CD4-positive, alpha-beta T cell treated with Interleukin-17A for 4 hours (primary cell): ENCODE data around the gene DAAM1.

Source experiments
- DNase-seq: peaks from one replicate; pipeline ENCODE4 v3.0.0-alpha.2; 2020; ENCODE audit warnings: mixed read lengths

DAAM1 gene

DNA sequence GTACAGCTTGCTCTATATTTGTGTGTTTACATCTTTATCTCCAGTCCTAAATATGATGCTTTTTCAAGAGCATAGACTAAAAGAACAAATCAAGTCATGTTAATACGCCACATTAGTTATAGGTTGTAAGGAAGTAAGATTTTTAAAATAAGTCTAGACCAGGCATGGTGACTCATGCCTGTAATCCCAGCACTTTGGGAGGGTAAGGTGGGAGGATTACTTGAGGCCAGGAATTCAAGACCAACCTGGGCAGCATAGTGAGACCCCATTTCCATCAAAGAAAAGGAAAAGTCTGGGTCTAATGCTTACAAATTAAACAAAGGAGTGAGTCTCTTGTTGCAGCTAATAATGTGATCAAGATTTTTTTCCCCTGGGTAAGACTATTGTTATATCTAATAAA lies 157.9 kb downstream of the DAAM1 start:
- no peak for DNase-seq

DNA sequence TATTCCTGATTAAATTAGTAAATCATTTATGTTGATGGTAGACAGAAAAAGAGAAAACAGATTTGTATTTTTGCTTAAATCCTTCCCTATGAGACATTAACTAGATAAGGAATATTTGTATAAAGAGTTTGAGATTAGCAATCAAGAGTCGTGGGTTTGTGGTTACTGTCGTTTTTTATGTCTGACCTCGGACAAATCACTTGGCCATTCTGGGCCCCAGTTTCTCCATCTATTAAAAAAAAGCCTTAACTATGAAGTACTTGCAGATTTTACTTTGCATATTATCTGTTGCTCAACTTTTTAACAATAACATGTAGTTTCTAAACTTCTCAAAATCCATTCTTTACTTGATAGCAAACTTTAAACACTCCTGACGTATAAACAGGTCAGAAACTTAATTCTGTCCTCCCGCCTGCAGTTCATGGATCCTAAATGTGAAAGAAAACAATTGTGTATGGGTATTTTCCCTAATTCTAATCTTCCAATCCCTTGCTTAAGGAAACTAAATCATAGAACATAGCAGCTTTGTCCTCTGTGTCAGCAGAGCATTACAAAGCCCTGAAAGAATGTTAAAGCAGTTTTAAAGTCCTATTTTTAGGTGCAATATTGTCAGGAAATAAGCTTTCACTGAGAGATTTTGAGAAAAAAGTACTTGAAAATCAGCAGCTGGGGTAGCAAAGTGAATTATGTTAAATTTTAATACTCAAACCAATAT lies 158.5 kb downstream of the DAAM1 start:
- DNase-seq: no peak

DNA sequence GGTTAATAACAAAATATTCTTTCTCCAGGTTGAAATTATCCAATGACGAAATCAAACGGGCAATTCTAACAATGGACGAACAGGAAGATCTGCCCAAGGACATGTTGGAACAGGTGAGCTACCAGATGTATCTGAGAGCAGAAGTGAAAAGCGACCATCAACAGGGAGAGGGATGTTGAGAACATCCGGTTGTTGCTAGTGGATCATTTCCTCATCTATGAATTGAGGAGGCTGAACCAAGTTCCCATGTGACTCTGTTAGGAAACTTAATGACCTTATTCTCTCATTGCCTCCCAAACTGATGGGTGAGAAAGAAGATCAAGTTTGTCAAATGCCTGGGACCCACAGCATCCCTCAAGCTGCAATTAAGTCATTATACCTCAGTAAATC lies 159.0 kb downstream of the DAAM1 start:
- no peak for DNase-seq

DNA sequence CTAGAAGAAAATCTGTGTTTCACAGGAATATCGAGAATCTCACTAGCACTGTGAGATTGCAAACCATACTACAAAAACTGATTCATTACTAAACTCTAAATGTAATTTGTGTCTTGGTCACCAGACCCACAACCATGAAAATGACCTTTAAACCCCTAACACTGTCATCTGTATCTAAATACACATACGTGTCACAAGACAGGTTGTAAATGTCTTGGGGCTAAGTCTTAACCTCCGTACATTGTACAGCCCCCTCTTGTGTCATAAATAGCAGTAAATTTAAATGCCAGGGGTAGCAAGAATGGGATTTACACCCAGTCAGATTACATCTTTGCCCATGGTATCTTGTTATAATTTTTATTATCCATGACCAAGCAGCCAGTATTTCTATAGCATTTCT lies 159.4 kb downstream of the DAAM1 start:
- DNase-seq: no peak

DNA sequence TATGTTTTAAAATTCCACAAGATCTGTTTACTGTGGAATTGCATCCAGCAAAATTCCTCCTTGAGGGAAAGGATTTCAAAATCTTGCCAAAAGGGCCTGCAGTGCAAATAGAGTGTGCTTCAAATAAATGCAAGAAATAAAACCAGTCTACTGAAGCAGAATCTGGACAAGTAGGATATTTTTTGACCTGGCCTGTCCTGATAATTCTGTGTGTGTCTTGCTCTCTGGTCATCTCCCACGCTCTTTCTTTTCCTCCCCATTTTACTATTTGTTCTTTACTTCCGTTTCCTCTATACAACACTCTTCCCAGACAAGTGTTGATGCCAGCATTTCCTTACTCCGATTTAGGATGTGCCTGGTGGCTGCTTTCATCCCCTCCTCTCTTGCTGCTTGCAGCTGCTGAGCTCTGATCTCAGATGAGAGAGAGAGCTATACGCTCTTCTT lies 160.8 kb downstream of the DAAM1 start:
- DNase-seq: no peak

DNA sequence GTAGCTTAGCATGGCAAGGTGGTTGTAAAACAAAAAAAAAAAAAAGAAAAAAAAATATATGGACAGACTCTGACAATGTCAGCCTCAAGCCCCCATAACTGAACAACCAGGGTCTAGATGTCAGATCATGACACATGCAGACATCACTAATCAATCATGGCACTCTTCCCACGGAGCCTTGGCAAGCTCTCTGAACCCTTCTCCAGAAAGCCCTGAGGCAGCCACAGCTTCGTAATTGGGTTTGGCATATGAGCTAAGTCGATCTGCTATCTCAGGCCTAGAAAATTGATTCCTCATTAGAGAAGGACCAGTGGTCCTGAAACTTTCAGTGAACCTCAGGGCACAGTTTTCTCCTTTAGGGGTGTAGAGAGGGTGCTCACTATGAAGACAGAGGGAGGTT lies 164.5 kb downstream of the DAAM1 start:
- DNase-seq: no peak

DNA sequence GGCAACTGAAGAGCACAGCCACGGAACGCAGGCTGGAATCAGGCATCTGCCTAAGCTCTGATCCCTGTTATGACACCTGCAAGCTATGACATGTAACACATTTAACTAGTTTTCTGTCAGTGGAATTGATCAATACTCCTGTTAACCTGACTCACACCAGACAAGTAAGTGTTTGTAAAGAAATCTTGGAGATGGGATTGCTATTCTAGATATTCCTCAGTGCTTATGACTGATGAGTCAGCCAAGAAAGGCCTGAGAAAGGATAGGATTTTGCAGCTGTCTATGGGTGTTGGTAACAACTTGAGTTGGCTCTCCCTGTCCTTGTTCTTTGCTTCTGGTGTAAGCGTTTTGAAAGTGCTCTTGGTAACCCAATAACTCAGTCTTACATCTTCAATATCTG lies 166.2 kb downstream of the DAAM1 start:
- DNase-seq: no peak

DNA sequence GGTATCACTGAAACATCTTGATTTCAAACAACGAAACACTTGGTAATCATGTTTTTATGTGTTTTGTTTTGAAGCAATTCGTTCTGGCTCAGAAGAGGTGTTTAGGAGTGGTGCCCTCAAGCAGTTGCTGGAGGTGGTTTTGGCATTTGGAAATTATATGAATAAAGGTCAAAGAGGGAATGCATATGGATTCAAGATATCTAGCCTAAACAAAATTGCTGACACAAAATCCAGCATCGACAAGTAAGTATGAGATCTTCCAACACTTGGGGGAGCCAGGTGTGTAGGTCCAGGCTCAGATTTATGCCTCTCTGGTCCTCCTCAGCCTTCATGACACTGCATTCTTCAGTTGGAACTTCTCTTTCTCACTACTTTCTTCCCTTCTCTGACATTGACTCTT lies 166.6 kb downstream of the DAAM1 start:
- DNase-seq: no peak

DNA sequence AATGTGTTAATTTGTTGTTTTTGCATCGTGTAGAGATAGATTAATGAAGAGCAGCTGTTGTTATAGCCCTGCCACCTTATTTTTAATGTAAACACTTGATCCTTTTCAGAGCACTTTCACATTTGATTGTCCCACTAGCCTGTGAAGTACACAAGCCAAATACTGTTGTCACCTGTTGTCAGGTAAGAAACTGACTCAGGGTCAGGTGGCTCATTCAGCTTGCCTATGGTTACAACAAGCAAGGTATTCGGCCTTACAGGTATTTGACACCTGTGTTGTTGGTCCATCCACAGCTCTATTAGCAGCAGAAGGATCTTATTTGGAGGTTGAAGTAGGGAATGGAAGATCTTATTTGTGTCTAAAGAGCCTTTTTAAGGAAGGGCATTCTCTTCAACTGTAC lies 167.8 kb downstream of the DAAM1 start:
- DNase-seq: no peak

DNA sequence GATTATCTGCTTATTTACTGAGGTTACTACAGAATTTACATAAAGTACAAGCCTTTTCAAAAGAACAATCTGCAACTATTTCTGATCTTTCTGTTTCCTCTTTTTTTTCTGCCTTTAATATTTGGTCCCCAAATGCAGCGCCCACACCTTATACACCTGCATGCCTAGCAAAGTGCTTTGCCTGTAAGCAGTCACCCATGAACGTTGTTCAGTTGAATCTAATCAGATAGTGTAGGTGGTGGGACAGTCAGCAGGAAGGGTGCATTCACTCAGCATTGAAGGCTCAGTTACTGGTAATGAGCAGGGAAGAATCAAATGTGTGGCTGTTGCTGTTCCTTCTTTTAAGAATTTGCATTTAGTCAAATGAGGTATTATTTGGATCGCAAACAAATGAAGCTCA lies 168.3 kb downstream of the DAAM1 start:
- no peak for DNase-seq

DNA sequence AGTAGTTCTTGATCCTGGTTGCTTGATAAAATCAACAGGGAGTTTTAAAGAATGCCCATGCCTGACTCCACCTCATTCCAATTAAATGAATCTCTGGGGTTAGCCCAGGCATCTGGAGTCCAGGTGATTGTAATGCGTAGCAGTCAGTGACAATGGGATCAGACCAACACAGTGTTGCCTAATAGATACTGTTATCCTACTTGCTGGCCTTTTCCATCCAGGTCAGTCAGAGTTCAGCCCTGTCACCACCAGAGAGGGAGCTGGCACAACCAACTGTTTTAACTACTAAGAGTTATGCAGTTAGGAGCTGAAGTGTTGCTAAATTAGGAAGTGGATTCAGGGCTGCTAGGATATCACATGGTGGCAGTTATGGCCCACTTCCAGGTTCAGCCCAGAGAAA lies 169.6 kb downstream of the DAAM1 start:
- no peak for DNase-seq

DNA sequence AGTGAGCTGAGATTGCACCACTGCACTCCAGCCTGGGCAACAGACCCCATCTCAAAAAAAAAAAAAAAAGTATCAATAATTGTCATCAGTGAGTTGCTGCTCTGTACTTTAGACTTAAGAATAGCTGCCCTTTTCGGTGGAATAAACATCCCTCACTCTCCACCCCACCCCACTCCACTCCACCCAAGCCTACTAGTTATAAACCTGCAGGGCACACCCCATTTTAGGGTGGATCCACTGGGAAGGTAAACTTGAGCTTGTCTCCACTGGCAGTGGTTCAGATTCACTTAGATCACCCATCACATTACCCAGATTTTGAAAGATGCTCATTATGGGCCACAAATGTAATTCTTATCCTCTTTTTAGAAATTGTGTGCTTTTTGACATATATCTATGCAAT lies 170.3 kb downstream of the DAAM1 start:
- no peak for DNase-seq

DNA sequence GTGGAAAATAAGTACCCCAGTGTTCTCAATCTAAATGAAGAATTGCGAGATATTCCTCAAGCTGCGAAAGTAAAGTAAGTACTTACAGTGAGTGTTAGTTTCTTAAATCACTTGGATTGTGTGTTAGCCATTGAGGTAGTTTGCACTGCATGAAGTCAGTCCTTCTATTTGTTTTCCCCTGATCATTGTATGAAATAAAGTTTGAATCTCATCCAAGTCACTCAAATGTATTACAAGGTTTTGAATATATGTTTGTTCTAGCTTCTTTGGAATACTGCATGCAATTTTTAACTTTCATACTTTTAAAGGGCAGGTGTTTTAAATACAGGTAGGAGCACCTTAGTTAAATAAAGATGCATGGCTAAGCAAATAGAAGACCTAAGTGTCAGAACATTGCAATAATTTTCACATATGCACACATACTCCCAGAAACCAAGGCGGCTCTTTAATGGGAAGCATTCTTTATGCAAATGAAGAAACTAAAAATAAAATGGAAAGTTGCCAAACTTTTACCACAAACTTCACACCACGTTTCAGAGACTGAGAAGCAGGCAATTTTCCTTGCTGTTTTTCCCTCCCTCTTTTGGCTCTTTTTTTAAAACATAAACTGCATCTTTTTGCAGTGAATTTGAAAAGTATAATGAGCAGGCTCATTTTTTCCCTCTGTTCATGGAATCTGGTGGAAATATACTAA lies 171.1 kb downstream of the DAAM1 start:
- no peak for DNase-seq

DNA sequence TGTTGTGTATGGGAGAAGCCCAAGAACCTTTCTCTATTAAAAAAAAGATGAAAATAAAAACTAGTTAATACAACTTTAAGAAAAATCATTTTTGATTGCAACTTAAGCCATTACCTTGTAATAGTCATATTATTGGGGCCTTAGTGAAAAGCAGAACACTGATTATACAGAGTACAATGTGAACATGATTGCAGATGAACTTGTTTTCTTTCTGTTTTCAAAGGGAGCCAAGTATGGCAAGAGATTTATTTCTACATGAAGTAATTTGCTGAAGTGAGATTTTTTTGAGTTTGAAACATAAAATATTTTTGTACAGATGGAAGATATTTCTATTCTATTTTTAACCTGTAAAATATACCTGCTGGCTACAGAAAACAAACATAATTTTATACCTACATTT lies 171.8 kb downstream of the DAAM1 start:
- no peak for DNase-seq

DNA sequence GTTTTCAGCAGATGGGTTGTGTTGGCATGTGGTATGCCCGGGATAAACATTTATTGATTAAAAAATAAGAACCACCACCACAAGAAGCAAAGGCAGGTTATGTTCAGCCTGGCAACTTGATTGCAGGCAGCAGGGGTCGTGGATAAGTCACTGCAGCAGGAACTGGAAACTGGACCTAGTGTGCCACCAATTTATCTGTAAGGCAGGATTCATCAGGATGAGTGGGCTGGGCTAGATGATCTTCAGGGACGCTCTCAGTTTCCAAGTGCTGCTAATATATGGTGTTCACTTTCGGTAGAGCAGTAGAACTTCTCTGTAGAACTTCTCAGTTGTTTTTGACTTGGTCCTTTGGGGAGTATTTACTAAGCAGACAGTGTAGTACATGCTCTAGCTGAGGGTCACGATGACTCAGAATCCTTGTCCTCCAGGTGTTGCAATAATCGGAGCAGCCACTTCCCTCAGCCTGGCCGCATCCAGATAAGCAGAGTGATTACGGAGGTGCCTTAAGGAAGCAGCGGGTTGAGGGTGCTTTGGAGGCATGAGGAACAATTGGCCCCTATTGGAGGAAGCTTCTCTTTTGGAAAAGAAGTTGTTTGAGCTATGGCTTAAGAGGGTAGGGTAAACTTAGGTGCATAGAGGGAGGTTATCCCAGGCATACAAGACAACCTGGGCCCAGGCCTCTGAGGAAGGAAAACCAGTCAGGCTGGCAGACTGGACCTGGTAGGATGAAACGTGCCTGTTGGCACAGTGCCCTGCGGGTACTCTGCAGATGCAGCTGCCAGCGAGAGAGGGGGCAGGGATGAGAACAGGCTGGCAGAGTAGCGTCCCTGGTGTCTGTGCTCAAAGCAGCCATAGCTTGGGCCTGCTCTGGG lies 172.7 kb downstream of the DAAM1 start:
- DNase-seq: no peak

DNA sequence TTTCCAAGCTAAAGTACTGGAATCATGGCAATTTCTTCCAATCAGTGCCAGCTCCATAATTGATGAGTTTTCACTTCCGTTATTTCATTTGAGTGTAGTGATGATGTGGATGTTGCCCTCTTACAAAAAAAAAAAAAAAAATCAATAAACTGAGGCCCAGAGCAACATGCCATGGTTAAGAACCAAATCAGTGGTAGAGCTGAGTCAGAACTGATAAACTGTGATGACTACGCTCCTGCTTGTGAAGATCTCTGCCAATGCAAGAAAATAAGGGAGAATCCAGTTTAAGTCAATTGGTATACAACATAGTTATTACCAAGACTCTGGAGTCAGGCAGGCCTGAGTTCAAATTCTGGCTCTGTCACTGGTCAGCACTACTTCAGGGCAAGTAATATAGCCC lies 174.0 kb downstream of the DAAM1 start:
- no peak for DNase-seq

DNA sequence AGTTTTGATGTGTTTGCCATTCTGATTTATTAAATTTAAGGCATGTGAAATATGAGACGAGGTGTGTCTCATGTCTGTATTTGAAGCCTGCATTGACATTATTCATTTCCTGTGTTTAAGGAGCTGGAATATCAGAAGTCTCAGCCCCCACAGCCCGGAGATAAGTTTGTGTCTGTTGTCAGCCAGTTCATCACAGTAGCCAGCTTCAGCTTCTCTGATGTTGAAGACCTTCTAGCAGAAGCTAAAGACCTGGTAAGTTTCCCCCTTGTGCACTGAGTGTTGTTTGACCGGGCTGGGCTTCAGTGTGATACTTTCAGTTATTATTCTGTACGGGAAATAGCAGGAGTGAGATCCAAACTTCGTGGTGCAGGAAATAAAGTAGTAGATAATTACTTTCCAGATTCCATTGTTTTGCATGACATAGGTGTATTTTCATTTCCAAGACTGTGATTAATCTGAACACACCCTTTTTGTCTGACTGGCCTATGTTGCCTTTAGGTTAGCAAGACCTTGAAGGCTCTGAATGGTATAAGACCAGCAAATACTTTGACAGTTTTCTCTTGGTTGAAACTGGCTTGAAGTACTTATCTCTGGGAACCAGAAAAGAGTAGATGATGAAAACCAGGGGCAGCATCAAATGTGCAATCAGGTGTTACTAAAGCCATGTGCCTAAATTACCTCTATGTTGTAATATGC lies 175.2 kb downstream of the DAAM1 start:
- DNase-seq: no peak

DNA sequence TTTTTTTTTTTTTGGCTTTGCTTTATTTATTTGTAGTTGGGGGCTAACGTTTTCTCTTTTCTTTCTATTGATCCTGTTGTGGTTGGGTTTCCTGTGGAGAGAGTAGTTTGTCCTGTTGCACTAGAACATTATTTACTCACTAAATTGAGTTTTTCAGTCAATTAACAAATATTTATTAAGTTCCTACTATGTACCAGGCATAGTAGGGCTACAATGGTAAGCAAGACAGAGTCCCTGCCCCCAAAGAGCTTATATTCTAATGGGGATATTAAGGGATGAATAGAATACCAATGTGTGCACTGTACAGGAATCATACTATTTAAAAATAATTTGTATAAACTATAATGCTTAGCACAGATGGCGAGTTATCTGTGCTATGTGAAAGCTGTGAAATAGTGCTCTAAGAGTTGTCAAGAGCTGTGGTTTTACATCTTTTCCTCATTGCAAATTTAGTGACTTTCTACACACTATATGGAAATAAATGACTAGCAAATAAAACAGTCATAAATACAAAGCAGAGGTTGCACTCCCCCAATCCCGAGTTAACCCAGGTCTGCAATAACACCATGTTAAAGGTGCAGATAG lies 181.8 kb downstream of the DAAM1 start:
- DNase-seq: no peak

DNA sequence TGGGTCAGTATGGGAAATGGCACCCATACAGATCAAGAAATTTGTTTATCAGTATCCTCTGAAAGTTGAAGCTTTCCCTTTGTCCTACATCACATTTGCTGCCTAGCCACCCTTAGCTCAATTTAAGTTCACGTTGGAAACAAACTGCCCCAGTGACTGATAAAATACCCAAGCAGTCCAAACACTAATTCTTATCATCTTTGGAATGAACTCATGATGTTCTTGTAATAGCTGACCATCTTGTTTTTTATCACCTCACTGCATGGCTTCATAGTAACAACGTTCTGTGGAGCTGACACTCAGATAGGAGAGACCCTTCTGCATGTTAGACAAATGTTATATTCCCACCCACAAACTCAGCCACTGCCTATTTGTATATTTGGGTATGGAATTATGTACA lies 183.3 kb downstream of the DAAM1 start:
- no peak for DNase-seq

DNA sequence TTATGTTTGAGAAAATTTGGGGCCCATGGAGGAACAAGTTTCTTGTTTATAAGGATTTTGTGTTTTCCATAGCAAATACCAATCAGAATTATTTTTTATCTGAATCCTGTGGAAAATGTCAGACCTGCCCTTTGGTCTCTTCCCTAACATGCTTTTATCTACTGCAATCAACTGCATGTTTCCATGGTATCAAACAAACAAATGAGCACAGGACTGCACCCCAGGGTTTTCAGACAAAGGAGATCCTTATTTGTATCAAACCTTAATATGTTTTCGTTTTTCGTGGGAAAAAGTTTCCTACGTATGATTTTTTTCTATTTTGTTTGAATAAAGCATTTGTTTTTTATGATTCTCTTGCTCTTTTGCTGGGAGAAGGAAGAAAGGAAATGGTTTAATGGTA lies 185.6 kb downstream of the DAAM1 start:
- no peak for DNase-seq

DNA sequence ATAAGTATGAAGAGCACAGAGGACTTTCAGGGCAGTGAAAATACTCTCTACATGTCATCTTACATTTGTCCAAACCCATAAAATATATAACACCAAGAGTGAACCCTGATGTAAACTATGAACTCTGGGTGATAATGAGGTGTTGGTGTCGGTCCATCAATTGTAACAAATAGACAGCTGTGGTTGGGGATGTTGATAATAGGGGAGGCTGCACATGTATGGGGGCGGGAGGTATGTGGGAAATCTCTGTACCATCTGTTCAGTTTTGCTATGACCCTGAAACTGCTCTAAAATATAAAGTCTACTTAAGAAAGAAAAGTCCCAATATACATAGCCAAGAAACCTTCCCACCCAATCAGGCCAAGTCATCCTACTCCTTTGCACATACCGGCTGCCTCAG lies 188.2 kb downstream of the DAAM1 start:
- DNase-seq: no peak

DNA sequence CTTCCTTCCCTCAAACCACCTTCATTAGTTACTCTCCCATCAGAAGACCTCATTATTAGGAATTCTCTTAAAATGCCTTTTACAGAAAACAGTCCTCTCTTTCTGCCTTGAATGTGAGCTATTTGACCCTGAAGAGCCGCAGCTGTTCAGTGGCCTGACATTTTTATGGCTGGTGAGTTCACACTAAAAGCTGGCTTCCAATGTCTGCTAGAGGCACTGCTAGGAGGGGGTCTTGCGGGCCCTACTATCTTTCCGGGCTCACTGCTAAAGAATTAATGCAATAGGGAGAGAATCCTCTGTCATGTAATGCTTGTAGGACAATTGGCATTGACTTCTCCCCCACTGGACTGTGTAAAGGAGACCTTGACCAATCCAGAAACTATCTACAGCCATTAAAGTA lies 189.0 kb downstream of the DAAM1 start:
- no peak for DNase-seq
